ENCODE data around the gene FBP1. TPM values are rescaled to one million over a fixed set of nuclear protein-coding genes. Genes with fewer than 3 reads are reported as not detected.

FBP1 gene
- polyA plus RNA-seq, 3 donors, result 82.2 to 95.5 (median 84.4) TPM

- Mint-ChIP-seq H3K9me3 (peaks cover 0 to 7% (median 3%) of the 10 kb centered on the region in 7 donors), H3K36me3 (no peaks in the 10 kb centered on the region), H3K4me3 (no peak overlapping the region), H3K27ac (no peak overlapping the region), H3K4me1 (peaks cover 11% of the 10 kb centered on the region), H3K27me3 (ENCODE audit: low read depth in 3 of 3) (peaks cover 4 to 13% (median 4%) of the 10 kb centered on the region in 3 donors)
- Histone ChIP-seq H3K9ac (ENCODE audit: insufficient read depth, low read length, poor library complexity, severe bottlenecking) (no peak overlapping the region), H2AFZ (ENCODE audit: insufficient read depth, low read depth, low read length, poor library complexity, severe bottlenecking) (no peak overlapping the region), H3K36me3 (replicated peaks in 1 of 2; ENCODE audit: control insufficient read depth in 1 of 2, insufficient read depth in 2 of 2, low read length in 2 of 2) (no peaks in the 10 kb centered on the region), H3K4me1 (ENCODE audit: control insufficient read depth in 1 of 2, insufficient read depth in 2 of 2, low read length in 2 of 2) (peaks cover 6 to 12% of the 10 kb centered on the region in 2 donors), H4K20me1 (ENCODE audit: insufficient read depth, low read length) (no peaks in the 10 kb centered on the region), H3K9me3 (replicated peaks in 1 of 2; ENCODE audit: control insufficient read depth in 1 of 2, insufficient read depth in 1 of 2, low read length in 2 of 2) (peaks cover 0 to 3% of the 10 kb centered on the region in 2 donors), H3K27ac (ENCODE audit: low read depth in 1 of 2, low read length in 2 of 2) (no peak overlapping the region), H3K79me2 (ENCODE audit: insufficient read depth, low read length) (no peaks in the 10 kb centered on the region), H3K4me3 (replicated peaks in 1 of 3; ENCODE audit: low read depth in 2 of 3, low read length in 3 of 3) (no peak overlapping the region), H3K4me2 (replicated peaks; ENCODE audit: extremely low read depth, low read length, poor library complexity, severe bottlenecking) (no peak overlapping the region), H3K27me3 (ENCODE audit: control insufficient read depth in 2 of 2, insufficient read depth in 2 of 2, low read length in 2 of 2) (no peaks in the 10 kb centered on the region)
- no CpG with 5 or more reads among the region's 2 CpGs for WGBS (ENCODE audit: insufficient coverage)
- intact Hi-C loops (cut with micrococcal nuclease), result no loop called here
- no peak for TF ChIP-seq CTCF (IDR thresholded peaks at IDR 0.05)
- no peak for DNase-seq
Measured at GRCh38 chr9:94672811-94673487, 33.6 kb upstream of the FBP1 start.

GRCh38 chr9:94668928-94669729 lies 29.8 kb upstream of the FBP1 start:
- peaks cover 34% of the 10 kb centered on the region for H3K4me1 Mint-ChIP-seq
- no peaks in the 10 kb centered on the region for H4K20me1 ChIP-seq (ENCODE audit: insufficient read depth, low read length)
- peaks cover 3 to 9% (median 4%) of the 10 kb centered on the region in 3 donors for H3K27me3 Mint-ChIP-seq (ENCODE audit: low read depth in 3 of 3)
- H3K27ac Mint-ChIP-seq, result peak overlapping the region in 5 of 7 donors; percentile 12 to 79 (median 50)
- no peaks in the 10 kb centered on the region for H3K9me3 ChIP-seq (replicated peaks in 1 of 2; ENCODE audit: control insufficient read depth in 1 of 2, insufficient read depth in 1 of 2, low read length in 2 of 2)
- H3K4me3 Mint-ChIP-seq, result peak overlapping the region; percentile 68 to 89
- peak; percentile 60 to 73 (median 70) for DNase-seq
- no peaks in the 10 kb centered on the region for H3K79me2 ChIP-seq (ENCODE audit: insufficient read depth, low read length)
- peak overlapping the region; percentile 40 for H3K9ac ChIP-seq (ENCODE audit: insufficient read depth, low read length, poor library complexity, severe bottlenecking)
- WGBS (ENCODE audit: insufficient coverage), result 8% methylated on average over 2 of the region's 17 CpGs
- peak overlapping the region; percentile 73 for H2AFZ ChIP-seq (ENCODE audit: insufficient read depth, low read depth, low read length, poor library complexity, severe bottlenecking)
- H3K4me2 ChIP-seq (replicated peaks; ENCODE audit: extremely low read depth, low read length, poor library complexity, severe bottlenecking), result peak overlapping the region; percentile 87
- intact Hi-C loops (cut with micrococcal nuclease), result loop anchor here in 1 of 2 donors (5.0 kb wide), 1 partner anchor 47 kb away; no protein-coding TSS in a partner anchor
- H3K36me3 ChIP-seq (replicated peaks in 1 of 2; ENCODE audit: control insufficient read depth in 1 of 2, insufficient read depth in 2 of 2, low read length in 2 of 2), result no peaks in the 10 kb centered on the region
- peaks cover 0 to 2% (median 0%) of the 10 kb centered on the region in 7 donors for H3K9me3 Mint-ChIP-seq
- H3K36me3 Mint-ChIP-seq, result no peaks in the 10 kb centered on the region
- H3K27me3 ChIP-seq (ENCODE audit: control insufficient read depth in 2 of 2, insufficient read depth in 2 of 2, low read length in 2 of 2), result no peaks in the 10 kb centered on the region
- no peak overlapping the region for H3K27ac ChIP-seq (ENCODE audit: low read depth in 1 of 2, low read length in 2 of 2)
- peak overlapping the region; percentile 26 to 80 (median 35) for H3K4me3 ChIP-seq (replicated peaks in 1 of 3; ENCODE audit: low read depth in 2 of 3, low read length in 3 of 3)
- peaks cover 20 to 25% of the 10 kb centered on the region in 2 donors for H3K4me1 ChIP-seq (ENCODE audit: control insufficient read depth in 1 of 2, insufficient read depth in 2 of 2, low read length in 2 of 2)
- peak; percentile 93 for TF ChIP-seq CTCF (IDR thresholded peaks at IDR 0.05)
